Measurements from ENCODE around the gene MICB. TPM values are rescaled to one million over a fixed set of nuclear protein-coding genes. Genes with fewer than 3 reads are reported as not detected.

Gene MICB
- total and polyA plus RNA-seq, 9 of the 15 experiments (the other 6 are each of a cell fraction or from before 2014, with no cell fraction given), result 13.3 to 34.5 (median 19.8) TPM

- TF ChIP-seq KLF6 (CRISPR knock-in tag; IDR thresholded peaks at IDR 0.05; ENCODE audit: borderline replicate concordance), result no peak
- TF ChIP-seq BHLHE40 (IDR thresholded peaks at IDR 0.05; ENCODE audit: low read length), result peak; percentile 83
- TF ChIP-seq ZSCAN29 (IDR thresholded peaks at IDR 0.05), result no peak
- no peak for TF ChIP-seq ZNF407 (IDR thresholded peaks at IDR 0.05; ENCODE audit: low read depth)
- TF ChIP-seq NONO (IDR thresholded peaks at IDR 0.05; ENCODE audit: low read depth in 2 of 2, low read length in 1 of 2), result no peak
- TF ChIP-seq STAT5A (IDR thresholded peaks at IDR 0.05; ENCODE audit: borderline replicate concordance, low read length), result no peak
- TF ChIP-seq POLR3G (IDR thresholded peaks at IDR 0.05; ENCODE audit: extremely low read depth, insufficient read length, insufficient replicate concordance), result no peak
- TF ChIP-seq TCF7 (IDR thresholded peaks at IDR 0.05; ENCODE audit: borderline replicate concordance), result no peak
- TF ChIP-seq, protein P1, sequence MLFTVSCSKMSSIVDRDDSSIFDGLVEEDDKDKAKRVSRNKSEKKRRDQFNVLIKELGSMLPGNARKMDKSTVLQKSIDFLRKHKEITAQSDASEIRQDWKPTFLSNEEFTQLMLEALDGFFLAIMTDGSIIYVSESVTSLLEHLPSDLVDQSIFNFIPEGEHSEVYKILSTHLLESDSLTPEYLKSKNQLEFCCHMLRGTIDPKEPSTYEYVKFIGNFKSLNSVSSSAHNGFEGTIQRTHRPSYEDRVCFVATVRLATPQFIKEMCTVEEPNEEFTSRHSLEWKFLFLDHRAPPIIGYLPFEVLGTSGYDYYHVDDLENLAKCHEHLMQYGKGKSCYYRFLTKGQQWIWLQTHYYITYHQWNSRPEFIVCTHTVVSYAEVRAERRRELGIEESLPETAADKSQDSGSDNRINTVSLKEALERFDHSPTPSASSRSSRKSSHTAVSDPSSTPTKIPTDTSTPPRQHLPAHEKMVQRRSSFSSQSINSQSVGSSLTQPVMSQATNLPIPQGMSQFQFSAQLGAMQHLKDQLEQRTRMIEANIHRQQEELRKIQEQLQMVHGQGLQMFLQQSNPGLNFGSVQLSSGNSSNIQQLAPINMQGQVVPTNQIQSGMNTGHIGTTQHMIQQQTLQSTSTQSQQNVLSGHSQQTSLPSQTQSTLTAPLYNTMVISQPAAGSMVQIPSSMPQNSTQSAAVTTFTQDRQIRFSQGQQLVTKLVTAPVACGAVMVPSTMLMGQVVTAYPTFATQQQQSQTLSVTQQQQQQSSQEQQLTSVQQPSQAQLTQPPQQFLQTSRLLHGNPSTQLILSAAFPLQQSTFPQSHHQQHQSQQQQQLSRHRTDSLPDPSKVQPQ (CRISPR knock-in tag; IDR thresholded peaks at IDR 0.05; ENCODE audit: borderline replicate concordance), result no peak
- TF ChIP-seq, protein P2, sequence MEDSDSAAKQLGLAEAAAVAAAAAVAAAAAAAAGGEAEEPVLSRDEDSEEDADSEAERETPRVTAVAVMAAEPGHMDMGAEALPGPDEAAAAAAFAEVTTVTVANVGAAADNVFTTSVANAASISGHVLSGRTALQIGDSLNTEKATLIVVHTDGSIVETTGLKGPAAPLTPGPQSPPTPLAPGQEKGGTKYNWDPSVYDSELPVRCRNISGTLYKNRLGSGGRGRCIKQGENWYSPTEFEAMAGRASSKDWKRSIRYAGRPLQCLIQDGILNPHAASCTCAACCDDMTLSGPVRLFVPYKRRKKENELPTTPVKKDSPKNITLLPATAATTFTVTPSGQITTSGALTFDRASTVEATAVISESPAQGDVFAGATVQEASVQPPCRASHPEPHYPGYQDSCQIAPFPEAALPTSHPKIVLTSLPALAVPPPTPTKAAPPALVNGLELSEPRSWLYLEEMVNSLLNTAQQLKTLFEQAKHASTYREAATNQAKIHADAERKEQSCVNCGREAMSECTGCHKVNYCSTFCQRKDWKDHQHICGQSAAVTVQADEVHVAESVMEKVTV (CRISPR knock-in tag; IDR thresholded peaks at IDR 0.05), result no peak
- no peak for TF ChIP-seq BRF1 (IDR thresholded peaks at IDR 0.05; ENCODE audit: borderline replicate concordance, extremely low read depth, insufficient read length)
- no peak for TF ChIP-seq ZBTB17 (CRISPR knock-in tag; IDR thresholded peaks at IDR 0.05)
- TF ChIP-seq TGIF2 (CRISPR knock-in tag; IDR thresholded peaks at IDR 0.05), result no peak
- no peak for TF ChIP-seq FOS (IDR thresholded peaks at IDR 0.05; ENCODE audit: extremely low read depth, insufficient read length)
- no peak for TF ChIP-seq HMG20A (CRISPR knock-in tag; conservative IDR thresholded peaks at IDR 0.05)
- no peak for TF ChIP-seq PTBP1 (IDR thresholded peaks at IDR 0.05; ENCODE audit: low read depth, low read length)
These were observed 7.7 kb upstream of the MICB start (continued) for GRCh38 chr6:31490115-31490873.

Measured in K562 (cell line).